Activated CD4-positive, alpha-beta T cell treated with anti-CD3 and anti-CD28 coated beads, Interleukin-2, amount 10 ng/mL, durations not matched to agents 7 days and 5 days (primary cell): Measurements from ENCODE around the gene CRACDL. TPM values are rescaled to one million over a fixed set of nuclear protein-coding genes. Genes with fewer than 3 reads are reported as not detected.

Experiments used
- CTCF ChIA-PET: fragments of 350-600 bp; sonication (Branson Sonifier 250); formaldehyde crosslinking; loops from one replicate; lab custom pipeline; 2021; ENCODE audit warnings: antibody characterized with exemption; lab: Charles Lee
- POLR2A ChIA-PET: fragments of 350-600 bp; sonication (Branson Sonifier 250); formaldehyde crosslinking; loops from one replicate; lab custom pipeline; 2021; ENCODE audit warnings: antibody characterized with exemption; lab: Charles Lee
- DNase-seq: peaks from one replicate; pipeline ENCODE4 v3.0.0-alpha.2; 2020
- H3K27ac Mint-ChIP-seq: one replicate; pipeline ENCODE4 v1.8.0; 2021; ENCODE audit warnings: mild to moderate bottlenecking, moderate library complexity, mixed read lengths
- H3K27me3 Mint-ChIP-seq: one replicate; pipeline ENCODE4 v1.8.0; 2021; ENCODE audit warnings: mixed read lengths
- H3K36me3 Mint-ChIP-seq: one replicate; pipeline ENCODE4 v1.8.0; 2021; ENCODE audit warnings: low read depth, mixed read lengths
- H3K4me1 Mint-ChIP-seq: one replicate; pipeline ENCODE4 v1.8.0; 2021; ENCODE audit warnings: mixed read lengths
- H3K4me3 Mint-ChIP-seq: one replicate; pipeline ENCODE4 v1.8.0; 2021; ENCODE audit warnings: mild to moderate bottlenecking, moderate library complexity, mixed read lengths
- H3K9me3 Mint-ChIP-seq: one replicate; pipeline ENCODE4 v1.8.0; 2021; ENCODE audit warnings: mixed read lengths
- total RNA-seq, 2 experiments: library from RNA; stranded (reverse); gene quantifications; one replicate each; pipeline ENCODE4 v1.2.3, GENCODE V29; 2021

Gene CRACDL
- total RNA-seq, 2 experiments from 2014 or later: 0.19 to 0.22 TPM

- Mint-ChIP-seq H3K9me3 (no peaks in the 10 kb centered on the region), H3K4me1 (peaks cover 11% of the 10 kb centered on the region), H3K27ac (no peak overlapping the region), H3K36me3 (no peaks in the 10 kb centered on the region), H3K27me3 (peaks cover 66% of the 10 kb centered on the region), H3K4me3 (peak overlapping the region; percentile 61)
- DNase-seq: no peak
- ChIA-PET POLR2A (no interaction called here), CTCF (interaction anchor here (0.6 to 1.5 kb wide), 3 partner anchors 9 to 309 kb away, joined by 3 to 4 read pairs (median 3); no protein-coding TSS in a partner anchor)
These were observed 627 bp upstream of the CRACDL start for GRCh38 chr2:98936353-98937351.

GRCh38 chr2:98935111-98935770 lies 784 bp downstream of the CRACDL start:
- Mint-ChIP-seq H3K9me3 (no peaks in the 10 kb centered on the region), H3K4me3 (peak overlapping the region; percentile 12), H3K4me1 (peaks cover 11% of the 10 kb centered on the region), H3K27me3 (peaks cover 68% of the 10 kb centered on the region), H3K36me3 (no peaks in the 10 kb centered on the region), H3K27ac (no peak overlapping the region)
- ChIA-PET CTCF (no interaction called here), POLR2A (no interaction called here)
- no peak for DNase-seq

- Mint-ChIP-seq H3K4me3 (no peak overlapping the region), H3K27me3 (peaks cover 44% of the 10 kb centered on the region)
- CTCF ChIA-PET: interaction anchor here (1.5 kb wide), 1 partner anchor 19 kb away, joined by 6 read pairs; no protein-coding TSS in a partner anchor
These were observed 3.2 kb downstream of the CRACDL start for GRCh38 chr2:98932778-98933343.

GRCh38 chr2:98932164-98932563 lies 3.9 kb downstream of the CRACDL start:
- H3K9me3 Mint-ChIP-seq: no peaks in the 10 kb centered on the region
- POLR2A ChIA-PET: no interaction called here
- no peak overlapping the region for H3K27ac Mint-ChIP-seq
- H3K4me3 Mint-ChIP-seq: no peak overlapping the region
- H3K4me1 Mint-ChIP-seq: peaks cover 7% of the 10 kb centered on the region
- H3K36me3 Mint-ChIP-seq: no peaks in the 10 kb centered on the region
- no peak for DNase-seq
- CTCF ChIA-PET: no interaction called here
- H3K27me3 Mint-ChIP-seq: peaks cover 37% of the 10 kb centered on the region

More at GRCh38 chr2:98932778-98933343, 3.2 kb downstream of the CRACDL start:
- Mint-ChIP-seq H3K27ac (no peak overlapping the region), H3K36me3 (no peaks in the 10 kb centered on the region), H3K4me1 (peaks cover 11% of the 10 kb centered on the region), H3K9me3 (no peaks in the 10 kb centered on the region)
- no peak for DNase-seq
- POLR2A ChIA-PET: no interaction called here

GRCh38 chr2:98931596-98931995 lies 4.4 kb downstream of the CRACDL start:
- CTCF ChIA-PET: no interaction called here
- POLR2A ChIA-PET: no interaction called here
- Mint-ChIP-seq H3K4me1 (peaks cover 5% of the 10 kb centered on the region), H3K27me3 (peaks cover 32% of the 10 kb centered on the region), H3K36me3 (no peaks in the 10 kb centered on the region), H3K27ac (no peak overlapping the region), H3K9me3 (no peaks in the 10 kb centered on the region), H3K4me3 (no peak overlapping the region)
- no peak for DNase-seq

GRCh38 chr2:98929920-98930319 lies 6.1 kb downstream of the CRACDL start:
- POLR2A ChIA-PET: no interaction called here
- Mint-ChIP-seq H3K9me3 (no peaks in the 10 kb centered on the region), H3K27ac (no peak overlapping the region), H3K4me3 (no peak overlapping the region), H3K4me1 (no peaks in the 10 kb centered on the region), H3K27me3 (peaks cover 25% of the 10 kb centered on the region), H3K36me3 (no peaks in the 10 kb centered on the region)
- DNase-seq: no peak
- CTCF ChIA-PET: no interaction called here

GRCh38 chr2:98928242-98928641 lies 7.8 kb downstream of the CRACDL start:
- Mint-ChIP-seq H3K9me3 (peaks cover 2% of the 10 kb centered on the region), H3K4me3 (no peak overlapping the region), H3K27me3 (peaks cover 9% of the 10 kb centered on the region), H3K4me1 (no peaks in the 10 kb centered on the region), H3K36me3 (no peaks in the 10 kb centered on the region), H3K27ac (no peak overlapping the region)
- ChIA-PET CTCF (interaction anchor here (2.1 kb wide), 1 partner anchor 8 kb away, joined by 4 read pairs; the partner anchor contains the start of gene CRACDL), POLR2A (no interaction called here)
- no peak for DNase-seq

GRCh38 chr2:98927027-98927426 lies 9.0 kb downstream of the CRACDL start:
- H3K4me1 Mint-ChIP-seq: no peaks in the 10 kb centered on the region
- CTCF ChIA-PET: interaction anchor here (2.1 kb wide), 1 partner anchor 10 kb away, joined by 4 read pairs; the partner anchor contains the start of gene CRACDL
- peaks cover 6% of the 10 kb centered on the region for H3K27me3 Mint-ChIP-seq
- H3K36me3 Mint-ChIP-seq: no peaks in the 10 kb centered on the region
- no peak overlapping the region for H3K4me3 Mint-ChIP-seq
- H3K9me3 Mint-ChIP-seq: peaks cover 2% of the 10 kb centered on the region
- H3K27ac Mint-ChIP-seq: no peak overlapping the region
- POLR2A ChIA-PET: no interaction called here
- no peak for DNase-seq

- no peak overlapping the region for H3K27ac Mint-ChIP-seq
- no peaks in the 10 kb centered on the region for H3K36me3 Mint-ChIP-seq
- H3K4me1 Mint-ChIP-seq: no peaks in the 10 kb centered on the region
- DNase-seq: no peak
- peaks cover 3% of the 10 kb centered on the region for H3K27me3 Mint-ChIP-seq
- ChIA-PET POLR2A (no interaction called here), CTCF (no interaction called here)
- H3K4me3 Mint-ChIP-seq: no peak overlapping the region
- H3K9me3 Mint-ChIP-seq: peaks cover 2% of the 10 kb centered on the region
These were observed 9.4 kb downstream of the CRACDL start for GRCh38 chr2:98926601-98927000.

- Mint-ChIP-seq H3K4me1 (no peaks in the 10 kb centered on the region), H3K9me3 (peaks cover 2% of the 10 kb centered on the region), H3K36me3 (no peaks in the 10 kb centered on the region), H3K27ac (no peak overlapping the region), H3K27me3 (peaks cover 10% of the 10 kb centered on the region), H3K4me3 (no peak overlapping the region)
- ChIA-PET CTCF (no interaction called here), POLR2A (no interaction called here)
- DNase-seq: no peak
These were observed 11.1 kb downstream of the CRACDL start for GRCh38 chr2:98924910-98925309.

- no peaks in the 10 kb centered on the region for H3K36me3 Mint-ChIP-seq
- H3K9me3 Mint-ChIP-seq: peaks cover 2% of the 10 kb centered on the region
- H3K4me1 Mint-ChIP-seq: no peaks in the 10 kb centered on the region
- H3K4me3 Mint-ChIP-seq: no peak overlapping the region
- H3K27me3 Mint-ChIP-seq: peaks cover 10% of the 10 kb centered on the region
- H3K27ac Mint-ChIP-seq: no peak overlapping the region
- POLR2A ChIA-PET: no interaction called here
- CTCF ChIA-PET: no interaction called here
- no peak for DNase-seq
These were observed 11.8 kb downstream of the CRACDL start for GRCh38 chr2:98924038-98924830.

GRCh38 chr2:98923244-98923940 lies 12.6 kb downstream of the CRACDL start:
- H3K4me1 Mint-ChIP-seq: no peaks in the 10 kb centered on the region

More at GRCh38 chr2:98923244-98923940, 12.6 kb downstream of the CRACDL start:
- CTCF ChIA-PET: interaction anchor here (0.7 kb wide), 1 partner anchor 459 kb away, joined by 4 read pairs; no protein-coding TSS in a partner anchor
- Mint-ChIP-seq H3K27me3 (peaks cover 18% of the 10 kb centered on the region), H3K4me3 (no peak overlapping the region), H3K27ac (no peak overlapping the region), H3K9me3 (peaks cover 2% of the 10 kb centered on the region), H3K36me3 (no peaks in the 10 kb centered on the region)
- DNase-seq: no peak
- POLR2A ChIA-PET: no interaction called here
